OCI-LY7 (cell line): ENCODE data around the gene SSRP1. TPM values are rescaled to one million over a fixed set of nuclear protein-coding genes. Genes with fewer than 3 reads are reported as not detected.
"Not testable (repeated sequence)": the region's sequence is repeated elsewhere in the genome, so short reads cannot be mapped to it uniquely, and the experiment has no call there.

Experiments used
- BruUV-seq: library from RNA; stranded (reverse); fragments of 400-500 nt; replicated peaks from 2 replicates; lab custom pipeline; 2021; lab: Mats Ljungman, UMichigan
- CTCF ChIA-PET: fragments of 300-600 bp; sonication (Branson Sonifier 250); formaldehyde crosslinking; loops from one replicate; lab custom pipeline; 2022; ENCODE audit warnings: antibody characterized with exemption; ENCODE audit not compliant: unreplicated experiment; lab: Charles Lee
- POLR2A ChIA-PET: fragments of 300-600 bp; sonication (Branson Sonifier 250); formaldehyde crosslinking; loops from one replicate; lab custom pipeline; 2022; ENCODE audit warnings: antibody characterized with exemption; lab: Charles Lee
- DNase-seq: peaks from one replicate; pipeline ENCODE4 v3.0.0-alpha.2; 2015; ENCODE audit warnings: low spot score
- H2AFZ ChIP-seq: fragments of 200-600 bp; sonication (generic), shearing (Covaris generic); 2 replicates; pipeline ENCODE4 v1.6.1; 2014; ENCODE audit warnings: mild to moderate bottlenecking, antibody characterized with exemption, low read length, moderate library complexity
- H3K27ac ChIP-seq: fragments of 200-600 bp; sonication (generic); 2 replicates; pipeline ENCODE4 v1.5.1; 2014; ENCODE audit warnings: mixed run types, low read depth, mild to moderate bottlenecking, moderate library complexity, low read length, inconsistent platforms; ENCODE audit not compliant: poor library complexity, severe bottlenecking
- H3K36me3 ChIP-seq: fragments of 200-600 bp; sonication (generic); 2 replicates; pipeline ENCODE4 v1.6.1; 2014; ENCODE audit warnings: mild to moderate bottlenecking, antibody characterized with exemption, low read length, moderate library complexity, mixed read lengths; ENCODE audit not compliant: insufficient read depth
- H3K4me1 ChIP-seq: fragments of 200-600 bp; sonication (generic); 2 replicates; pipeline ENCODE4 v1.5.1; 2014; ENCODE audit warnings: mild to moderate bottlenecking, low read length; ENCODE audit not compliant: insufficient read depth, poor library complexity, severe bottlenecking
- H3K4me2 ChIP-seq: fragments of 200-600 bp; sonication (generic); 2 replicates; pipeline ENCODE4 v1.6.1; 2014; ENCODE audit warnings: mild to moderate bottlenecking, low read length
- H3K4me3 ChIP-seq: fragments of 200-600 bp; sonication (generic); 2 replicates; pipeline ENCODE4 v1.5.1; 2014; ENCODE audit warnings: mild to moderate bottlenecking, low read depth, low read length; ENCODE audit not compliant: poor library complexity, severe bottlenecking
- H3K79me2 ChIP-seq: fragments of 200-600 bp; sonication (generic); 2 replicates; pipeline ENCODE4 v1.6.1; 2016; ENCODE audit warnings: low read depth, mild to moderate bottlenecking, low read length, moderate library complexity, mixed read lengths; ENCODE audit not compliant: insufficient read depth
- H3K9me2 ChIP-seq: fragments of 200-600 bp; sonication (generic); 2 replicates; pipeline ENCODE4 v1.6.1; 2016; ENCODE audit warnings: mild to moderate bottlenecking, low read length, mixed read lengths; ENCODE audit not compliant: insufficient read depth
- H3K9me3 ChIP-seq: fragments of 200-600 bp; sonication (generic); 2 replicates; pipeline ENCODE4 v1.6.1; 2014; ENCODE audit warnings: mild to moderate bottlenecking, mixed run types, low read length, mixed read lengths
- H4K20me1 ChIP-seq: fragments of 200-600 bp; sonication (generic); 2 replicates; pipeline ENCODE4 v1.6.1; 2014; ENCODE audit warnings: mild to moderate bottlenecking, antibody characterized with exemption, low read length, moderate library complexity, mixed read lengths; ENCODE audit not compliant: insufficient read depth
- CTCF ChIP-seq: fragments of 200-600 bp; sonication (generic); conservative IDR thresholded peaks from 2 replicates; pipeline ENCODE4 v1.5.1; 2014; ENCODE audit warnings: mild to moderate bottlenecking, antibody characterized with exemption, low read length, moderate library complexity, mixed read lengths
- EZH2phosphoT487 ChIP-seq: fragments of 200-600 bp; sonication (generic); IDR thresholded peaks from 2 replicates; pipeline ENCODE4 v1.6.1; 2018; ENCODE audit warnings: low read depth, borderline replicate concordance, mild to moderate bottlenecking, mixed run types, antibody characterized with exemption, low read length, moderate library complexity, mixed read lengths
- intact Hi-C: fragments of 100-400 bp; cut with micrococcal nuclease; formaldehyde crosslinking; loops from one replicate; pipeline ENCODE4 v1.10.0; 2022; ENCODE audit not compliant: unreplicated experiment
- total RNA-seq, 2 experiments: library from RNA; depleted of rRNA in 1 of 2; stranded (reverse); fragments of >200 nt in 1 of 2; shearing (Covaris generic) in 1 of 2; gene quantifications; 2 replicates each; pipeline ENCODE4 v1.2.3, GENCODE V29; 2014 to 2022

The SSRP1 gene
- total RNA-seq, 2 experiments from 2014 or later: 146 to 221 TPM

- Histone ChIP-seq H3K9me3 (no peaks in the 10 kb centered on the region), H3K4me3 (no peak within 1 kb of the TSS), H3K36me3 (peaks cover 14% of the 10 kb centered on the region), H4K20me1 (no peaks in the 10 kb centered on the region; the same call in 1 of the 2 replicates), H3K27ac (no peak within 1 kb of the TSS), H2AFZ (no peak within 1 kb of the TSS), H3K9me2 (no peaks in the 10 kb centered on the region), H3K4me1 (peaks cover 25% of the 10 kb centered on the region), H3K4me2 (no peak within 1 kb of the TSS), H3K79me2 (peaks cover 28% of the 10 kb centered on the region)
- no TSS peak for BruUV-seq
- TF ChIP-seq CTCF (no peak), EZH2phosphoT487 (no peak)
- ChIA-PET CTCF (interaction anchor here (0.6 kb wide), 1 partner anchor 60 kb away, joined by 3 read pairs; no protein-coding TSS in a partner anchor), POLR2A (no interaction called here)
- DNase-seq: no peak
- intact Hi-C loops: loop anchor here (5.0 kb wide), 2 partner anchors 309 to 404 kb away; partner anchors contain the start of genes SELENOH and YPEL4
Observed at GRCh38 chr11:57338142-57338541, 2.5 kb upstream of the SSRP1 start, which contains the start of gene P2RX3. TSS of gene P2RX3 (plus strand) at chr11:57338352. CDS start at chr11:57338551, 199 bp downstream.

- intact Hi-C loops: loop anchor here (5.0 kb wide), 2 partner anchors 310 to 405 kb away; partner anchors contain the start of genes SELENOH and YPEL4
- DNase-seq, H3K9me3 ChIP-seq, H3K4me3 ChIP-seq, H3K4me2 ChIP-seq, H3K9me2 ChIP-seq, H4K20me1 ChIP-seq, BruUV-seq, H3K27ac ChIP-seq: not testable (repeated sequence)
- POLR2A ChIA-PET: interaction anchor here (0.6 to 4.9 kb wide), 4 partner anchors 11 to 1201 kb away, joined by 3 to 57 read pairs (median 4); partner anchors contain the start of gene TNKS1BP1
- peaks cover 33% of the 10 kb centered on the region for H3K79me2 ChIP-seq
- CTCF ChIA-PET: interaction anchor here (0.6 kb wide), 1 partner anchor 127 kb away, joined by 3 read pairs; no protein-coding TSS in a partner anchor
- peaks cover 27% of the 10 kb centered on the region for H3K36me3 ChIP-seq
- peak overlapping the region; percentile 98; the same call in 1 of the 2 replicates for H2AFZ ChIP-seq
- peaks cover 25% of the 10 kb centered on the region for H3K4me1 ChIP-seq
Observed at GRCh38 chr11:57336856-57337255, 1.2 kb upstream of the SSRP1 start.

- Histone ChIP-seq H4K20me1 (no peaks in the 10 kb centered on the region; the same call in 1 of the 2 replicates), H3K36me3 (peaks cover 34% of the 10 kb centered on the region), H2AFZ (peak overlapping the region; percentile 98), H3K4me2 (peak overlapping the region; percentile 77), H3K9me2 (no peaks in the 10 kb centered on the region), H3K4me3 (peak overlapping the region; percentile 76), H3K79me2 (peaks cover 33% of the 10 kb centered on the region), H3K9me3 (no peaks in the 10 kb centered on the region), H3K4me1 (peaks cover 25% of the 10 kb centered on the region), H3K27ac (peak overlapping the region; percentile 20)
- no peak for DNase-seq
- CTCF ChIA-PET: no interaction called here
- intact Hi-C loops: loop anchor here (5.0 kb wide), 2 partner anchors 311 to 406 kb away; partner anchors contain the start of genes SELENOH and YPEL4
- POLR2A ChIA-PET: interaction anchor here (0.7 to 4.9 kb wide), 3 partner anchors 10 to 157 kb away, joined by 3 to 57 read pairs (median 4); partner anchors contain the start of gene TNKS1BP1
- TSS peak; percentile 98 for BruUV-seq
- no peak for TF ChIP-seq EZH2phosphoT487
- TF ChIP-seq CTCF: no peak
Observed at GRCh38 chr11:57336111-57336666, 497 bp upstream of the SSRP1 start.
